SK-N-SH (cell line): Measurements from ENCODE around the gene OR2B2.

ENCODE experiments used
- CTCF ChIP-seq: fragments of 200-600 bp; sonication (generic); IDR thresholded peaks from 2 replicates; pipeline ENCODE4 v1.6.1; 2017; ENCODE audit warnings: antibody characterized with exemption, mild to moderate bottlenecking, moderate library complexity
- FOSL2 ChIP-seq: IDR thresholded peaks from 2 replicates; pipeline ENCODE4 v1.4.0; 2012; ENCODE audit warnings: low read depth, mild to moderate bottlenecking, moderate library complexity, borderline replicate concordance
- GABPA ChIP-seq: IDR thresholded peaks from 2 replicates; pipeline ENCODE4 v1.4.0; 2012; ENCODE audit warnings: low read depth, mild to moderate bottlenecking
- POLR2AphosphoS5 ChIP-seq: IDR thresholded peaks from 2 replicates; pipeline ENCODE4 v1.6.1; 2012; ENCODE audit warnings: low read depth, low read length
- RCOR1 ChIP-seq: fragments of 150-350 bp; IDR thresholded peaks from 2 replicates; pipeline ENCODE4 v1.6.1; 2017; ENCODE audit warnings: antibody characterized with exemption, low read length
- RXRA ChIP-seq: IDR thresholded peaks from 2 replicates; pipeline ENCODE4 v1.4.0; 2012; ENCODE audit warnings: low read depth, mild to moderate bottlenecking, borderline replicate concordance
- SMC3 ChIP-seq: IDR thresholded peaks from 2 replicates; pipeline ENCODE4 v1.6.1; 2012; ENCODE audit warnings: low read depth, low read length, improper control_type of control experiment
- TF ChIP-seq, protein P1 (sequence below): IDR thresholded peaks from 2 replicates; pipeline ENCODE4 v1.4.0; 2012; ENCODE audit warnings: low read depth

DNA sequence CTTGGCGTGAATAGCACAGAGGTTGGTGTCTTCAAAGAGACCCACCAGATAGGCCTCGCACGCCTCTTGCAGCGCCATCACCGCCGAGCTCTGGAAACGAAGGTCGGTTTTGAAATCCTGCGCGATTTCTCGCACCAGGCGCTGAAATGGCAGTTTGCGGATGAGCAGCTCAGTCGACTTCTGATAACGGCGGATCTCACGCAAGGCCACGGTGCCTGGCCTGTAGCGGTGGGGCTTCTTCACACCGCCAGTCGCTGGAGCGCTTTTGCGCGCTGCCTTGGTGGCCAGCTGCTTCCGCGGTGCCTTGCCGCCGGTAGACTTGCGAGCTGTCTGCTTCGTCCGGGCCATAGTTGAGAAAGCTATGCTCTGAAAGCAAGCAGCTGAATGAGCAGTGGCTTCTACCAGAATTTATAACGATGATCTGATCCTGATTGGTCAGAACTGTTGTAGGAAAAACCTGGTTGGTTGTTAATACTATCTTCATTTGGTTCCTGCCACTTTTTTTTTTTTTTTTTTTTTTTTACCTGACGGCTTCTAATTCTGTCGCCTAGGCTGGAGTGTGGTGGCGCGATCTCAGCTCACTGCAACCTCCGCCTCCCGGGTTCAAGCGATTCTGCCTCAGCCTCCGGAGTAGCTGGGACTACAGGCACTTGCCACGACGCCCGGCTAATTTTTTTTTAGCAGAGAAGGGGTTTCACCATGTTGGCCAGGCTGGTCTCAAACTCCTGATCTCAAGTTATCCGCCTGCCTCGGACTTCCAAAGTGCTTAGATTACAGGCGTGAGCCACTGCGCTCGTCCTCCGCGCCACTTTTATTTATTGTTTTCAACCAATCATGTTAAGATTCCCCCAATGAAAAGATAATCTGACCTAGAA, 21.5 kb downstream of the OR2B2 start:
- TF ChIP-seq CTCF (no peak), POLR2AphosphoS5 (peak; percentile 98), RCOR1 (peak; percentile 65), RXRA (0 out of 2 replicates have a peak, but pooled peaks have one; percentile 17), FOSL2 (no peak), SMC3 (no peak), GABPA (no peak)
- TF ChIP-seq, protein P1, sequence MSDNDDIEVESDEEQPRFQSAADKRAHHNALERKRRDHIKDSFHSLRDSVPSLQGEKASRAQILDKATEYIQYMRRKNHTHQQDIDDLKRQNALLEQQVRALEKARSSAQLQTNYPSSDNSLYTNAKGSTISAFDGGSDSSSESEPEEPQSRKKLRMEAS: peak; percentile 65; the same call in 1 of the 2 replicates
